ENCODE measurements around the gene HSPA2.
"Not testable (repeated sequence)": the region's sequence is repeated elsewhere in the genome, so short reads cannot be mapped to it uniquely, and the experiment has no call there.

HSPA2 gene

DNA sequence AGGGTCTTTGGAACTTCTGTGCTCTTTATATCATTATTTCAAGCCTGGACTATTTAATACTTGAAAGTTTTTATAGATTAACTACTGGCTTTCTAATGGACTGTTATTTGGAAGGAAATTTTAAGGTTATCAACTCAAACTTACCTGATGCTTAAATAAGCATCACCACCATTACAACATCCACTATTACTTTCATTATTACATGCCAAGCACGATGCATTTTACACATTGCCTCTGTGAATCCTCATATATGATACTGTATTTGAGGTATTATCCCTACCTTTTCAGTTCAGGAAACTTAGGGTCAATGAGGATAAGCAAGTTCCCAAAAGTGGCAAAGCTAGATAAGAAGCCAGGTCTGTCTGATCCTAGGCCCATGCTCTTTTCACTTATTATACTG lies 23.6 kb upstream of the HSPA2 start:
- DNase-seq: no peak

DNA sequence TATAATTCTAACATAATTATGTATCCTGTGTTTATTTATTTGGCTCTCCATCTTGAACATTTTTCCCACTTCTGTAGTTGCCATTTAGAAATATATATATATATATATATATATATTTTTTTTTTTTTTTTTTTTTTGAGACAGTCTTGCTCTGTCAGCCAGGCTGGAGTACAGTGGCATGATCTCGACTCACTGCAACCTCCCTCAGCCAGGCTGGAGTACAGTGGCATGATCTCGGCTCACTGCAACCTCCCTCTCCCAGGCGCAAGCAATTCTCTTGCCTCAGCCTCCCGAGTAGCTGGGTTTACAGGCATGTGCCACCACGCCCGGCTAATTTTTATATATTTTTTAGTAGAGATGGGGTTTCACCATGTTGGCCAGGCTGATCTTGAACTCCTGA lies 22.9 kb upstream of the HSPA2 start:
- not testable (repeated sequence) for DNase-seq

- no peak for DNase-seq
Measured at GRCh38 chr14:64518229-64518628, 22.3 kb upstream of the HSPA2 start.

DNA sequence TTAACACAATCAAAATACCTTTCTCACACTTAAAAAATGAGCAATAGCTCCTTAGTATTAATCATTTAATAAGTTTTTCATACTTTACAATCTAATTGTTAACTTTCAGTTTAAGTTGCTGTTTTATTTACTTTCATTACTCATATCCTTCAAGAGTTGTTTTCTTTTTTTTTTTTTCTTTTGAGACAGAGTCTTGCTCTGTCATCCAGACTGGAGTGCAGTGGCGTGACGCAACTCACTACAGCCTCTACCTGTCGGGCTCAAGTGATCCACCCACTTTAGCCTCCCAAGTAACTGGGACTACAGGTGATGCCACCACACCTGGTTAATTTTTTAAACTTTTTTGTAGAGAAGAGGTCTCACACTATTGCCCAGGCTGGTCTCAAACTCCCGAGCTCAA lies 19.8 kb upstream of the HSPA2 start:
- DNase-seq: no peak

GRCh38 chr14:64522591-64523355 lies 17.8 kb upstream of the HSPA2 start:
- no peak for DNase-seq

DNA sequence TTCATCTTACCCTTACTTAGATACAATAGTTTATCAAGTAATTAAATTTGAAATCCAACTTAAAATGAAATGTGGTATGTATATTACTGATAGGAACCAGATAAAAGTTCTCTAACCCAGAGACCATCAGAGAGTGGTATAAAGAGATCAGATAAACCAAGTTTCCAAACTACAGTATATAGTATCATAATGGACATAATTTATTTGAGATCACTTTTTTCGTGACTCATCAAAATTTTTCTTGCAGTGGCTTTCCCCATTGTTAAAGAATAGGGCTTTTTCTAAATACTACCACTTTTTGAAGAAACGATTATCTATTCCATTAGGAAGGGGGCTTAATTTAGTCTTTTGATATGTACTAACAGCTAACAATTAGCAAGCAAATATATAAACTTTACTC lies 15.2 kb upstream of the HSPA2 start:
- no peak for DNase-seq

GRCh38 chr14:64531567-64531966 lies 9.0 kb upstream of the HSPA2 start:
- DNase-seq: no peak

- DNase-seq: no peak
Measured at GRCh38 chr14:64536488-64537245, 3.9 kb upstream of the HSPA2 start.

GRCh38 chr14:64541261-64541971 lies 875 bp downstream of the HSPA2 start:
- DNase-seq: no peak

- DNase-seq: no peak
Measured at GRCh38 chr14:64541972-64542835, 1.7 kb downstream of the HSPA2 start.

DNA sequence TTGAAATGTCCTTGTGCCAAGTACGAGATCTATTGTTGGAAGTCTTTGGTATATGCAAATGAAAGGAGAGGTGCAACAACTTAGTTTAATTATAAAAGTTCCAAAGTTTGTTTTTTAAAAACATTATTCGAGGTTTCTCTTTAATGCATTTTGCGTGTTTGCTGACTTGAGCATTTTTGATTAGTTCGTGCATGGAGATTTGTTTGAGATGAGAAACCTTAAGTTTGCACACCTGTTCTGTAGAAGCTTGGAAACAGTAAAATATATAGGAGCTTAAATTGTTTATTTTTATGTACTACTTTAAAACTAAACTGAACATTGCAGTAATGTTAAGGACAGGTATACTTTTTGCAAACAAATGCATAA lies 2.3 kb downstream of the HSPA2 start:
- no peak for DNase-seq

- no peak for DNase-seq
Measured at GRCh38 chr14:64544607-64545312, 4.2 kb downstream of the HSPA2 start.

- DNase-seq: no peak
Measured at GRCh38 chr14:64549016-64549415, 8.5 kb downstream of the HSPA2 start.

DNA sequence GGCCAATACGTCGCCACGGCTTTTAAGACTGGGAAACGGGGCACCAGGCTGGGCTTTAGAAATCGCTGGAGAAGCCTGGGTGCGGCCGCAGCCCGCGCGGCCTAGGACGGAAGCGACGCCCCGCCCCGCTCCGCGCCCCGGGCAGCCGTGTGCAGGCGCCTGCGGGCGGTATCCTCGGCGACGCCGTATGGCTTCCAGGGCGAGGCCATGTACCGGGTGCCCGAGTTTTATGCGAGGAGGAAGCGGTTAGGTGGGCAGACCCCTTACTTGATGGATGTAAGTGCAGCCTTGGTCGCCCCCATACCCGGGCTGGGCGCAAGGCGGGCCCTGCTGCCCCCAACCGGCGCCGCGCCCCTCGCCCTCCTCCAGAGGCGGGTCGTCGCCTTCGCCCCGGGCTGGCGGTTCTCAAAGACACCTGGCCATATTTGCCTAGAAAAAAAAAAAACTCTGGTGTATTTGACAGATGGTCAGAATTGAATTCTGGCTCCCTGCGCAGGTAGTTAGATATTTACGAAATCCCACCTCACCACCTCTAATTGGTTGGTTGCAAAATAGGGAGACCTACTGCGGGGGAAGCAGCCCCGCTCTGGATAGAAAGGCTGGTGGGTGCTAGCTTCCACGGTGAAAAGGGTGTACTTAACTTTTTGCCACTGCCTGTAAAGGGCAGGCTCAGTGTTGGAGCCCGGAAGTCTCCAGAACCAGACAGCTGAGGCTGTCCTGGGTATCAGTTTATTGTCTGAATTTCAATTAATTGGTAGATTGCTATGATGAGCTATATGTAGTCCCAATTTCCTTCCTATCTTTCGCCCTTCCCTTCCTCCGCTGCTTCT lies 9.5 kb downstream of the HSPA2 start, which contains the start of gene PPP1R36:
TSS of gene PPP1R36 (plus strand) at position 171 of the 830 bp plus-strand sequence. CDS start at position 208, 37 bp downstream.
- no peak for DNase-seq

- DNase-seq: no peak
Measured at GRCh38 chr14:64550621-64551333, 10.2 kb downstream of the HSPA2 start.

- no peak for DNase-seq
Measured at GRCh38 chr14:64554556-64554955, 14.0 kb downstream of the HSPA2 start.

GRCh38 chr14:64556526-64556925 lies 16.0 kb downstream of the HSPA2 start:
- DNase-seq: no peak

DNA sequence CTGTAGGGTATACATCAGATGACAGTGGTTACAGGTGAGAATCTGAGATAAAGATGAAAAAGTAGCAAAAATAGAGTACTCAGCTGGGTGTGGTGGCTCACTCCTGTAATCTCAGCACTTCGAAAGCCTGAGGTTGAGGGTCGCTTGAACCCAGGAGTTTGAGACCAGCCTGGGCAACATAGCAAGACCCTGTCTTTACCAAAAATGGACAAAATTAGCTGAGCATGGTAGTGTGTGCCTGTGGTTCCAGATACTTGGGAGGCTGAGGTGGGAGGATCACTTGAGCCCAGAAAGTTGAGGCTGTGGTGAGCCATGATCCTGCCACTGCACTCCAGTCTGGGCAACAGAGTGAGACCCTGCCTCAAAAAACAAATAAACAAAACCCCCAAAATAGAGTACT lies 17.7 kb downstream of the HSPA2 start:
- not testable (repeated sequence) for DNase-seq

- DNase-seq: no peak
Measured at GRCh38 chr14:64561631-64562030, 21.1 kb downstream of the HSPA2 start.

- no peak for DNase-seq
Measured at GRCh38 chr14:64562436-64562835, 21.9 kb downstream of the HSPA2 start.
